ENCODE data around the gene HPN.
A peak's percentile ranks its signal among the peaks of the same experiment; 100 is the strongest.
"Not testable (repeated sequence)": the region's sequence is repeated elsewhere in the genome, so short reads cannot be mapped to it uniquely, and the experiment has no call there.

Gene HPN

GRCh38 chr19:35083691-35084508 lies 42.4 kb downstream of the HPN start:
- no peak for DNase-seq (ENCODE audit: low spot score)

- DNase-seq (ENCODE audit: low spot score): no peak
Measured at GRCh38 chr19:35084509-35084762, 42.9 kb downstream of the HPN start.

- DNase-seq (ENCODE audit: low spot score): no peak
Measured at GRCh38 chr19:35085947-35086346, 44.4 kb downstream of the HPN start.

- no peak for DNase-seq (ENCODE audit: low spot score)
Measured at GRCh38 chr19:35086455-35086854, 44.9 kb downstream of the HPN start.

GRCh38 chr19:35087393-35087792 lies 45.9 kb downstream of the HPN start:
- no peak for DNase-seq (ENCODE audit: low spot score)

- no peak for DNase-seq (ENCODE audit: low spot score)
Measured at GRCh38 chr19:35088131-35088913, 46.8 kb downstream of the HPN start.

GRCh38 chr19:35089554-35089953 lies 48.0 kb downstream of the HPN start:
- no peak for DNase-seq (ENCODE audit: low spot score)

GRCh38 chr19:35090160-35090505 lies 48.6 kb downstream of the HPN start:
- DNase-seq (ENCODE audit: low spot score): no peak

GRCh38 chr19:35090506-35091214 lies 49.1 kb downstream of the HPN start:
- DNase-seq (ENCODE audit: low spot score): peak; percentile 75

- no peak for DNase-seq (ENCODE audit: low spot score)
Measured at GRCh38 chr19:35093430-35093829, 51.9 kb downstream of the HPN start.

- DNase-seq (ENCODE audit: low spot score): no peak
Measured at GRCh38 chr19:35093941-35094647, 52.6 kb downstream of the HPN start.

- no peak for DNase-seq (ENCODE audit: low spot score)
Measured at GRCh38 chr19:35094656-35095055, 53.1 kb downstream of the HPN start.

GRCh38 chr19:35095667-35096368 lies 54.3 kb downstream of the HPN start:
- no peak for DNase-seq (ENCODE audit: low spot score)

GRCh38 chr19:35098413-35099049 lies 57.0 kb downstream of the HPN start:
- DNase-seq (ENCODE audit: low spot score): no peak

GRCh38 chr19:35099155-35099896 lies 57.8 kb downstream of the HPN start:
- DNase-seq (ENCODE audit: low spot score): no peak

GRCh38 chr19:35099897-35100275 lies 58.4 kb downstream of the HPN start:
- DNase-seq (ENCODE audit: low spot score): no peak

GRCh38 chr19:35100588-35101533 lies 59.3 kb downstream of the HPN start:
- DNase-seq (ENCODE audit: low spot score): no peak

GRCh38 chr19:35101949-35102348 lies 60.4 kb downstream of the HPN start:
- not testable (repeated sequence) for DNase-seq (ENCODE audit: low spot score)

GRCh38 chr19:35103614-35104013 lies 62.1 kb downstream of the HPN start:
- DNase-seq (ENCODE audit: low spot score): not testable (repeated sequence)
